Measurements from ENCODE around the gene ARHGEF4. TPM values are rescaled to one million over a fixed set of nuclear protein-coding genes. Genes with fewer than 3 reads are reported as not detected.

Gene ARHGEF4
- total RNA-seq, 2 donors from 2014 or later = not detected

- Mint-ChIP-seq H3K4me1 (no peaks in the 10 kb centered on the region), H3K4me3 (no peak overlapping the region), H3K27me3 (peaks cover 17% of the 10 kb centered on the region), H3K36me3 (ENCODE audit: low read depth) (no peaks in the 10 kb centered on the region), H3K27ac (no peak overlapping the region), H3K9me3 (peaks cover 15% of the 10 kb centered on the region)
- no peak for ATAC-seq (replicated peaks)
Measured at GRCh38 chr2:130954873-130955272, 118.2 kb downstream of the ARHGEF4 start.

- H3K4me3 Mint-ChIP-seq = no peak overlapping the region
- H3K27ac Mint-ChIP-seq = no peak overlapping the region
- no peaks in the 10 kb centered on the region for H3K36me3 Mint-ChIP-seq (ENCODE audit: low read depth)
- ATAC-seq (replicated peaks) = no peak
- peaks cover 25% of the 10 kb centered on the region for H3K27me3 Mint-ChIP-seq
- no peaks in the 10 kb centered on the region for H3K4me1 Mint-ChIP-seq
- H3K9me3 Mint-ChIP-seq = peaks cover 11% of the 10 kb centered on the region
Measured at GRCh38 chr2:130957915-130958314, 121.2 kb downstream of the ARHGEF4 start.

- H3K4me3 Mint-ChIP-seq = no peak overlapping the region
- no peaks in the 10 kb centered on the region for H3K4me1 Mint-ChIP-seq
- H3K27ac Mint-ChIP-seq = no peak overlapping the region
- no peak for ATAC-seq (replicated peaks)
- H3K36me3 Mint-ChIP-seq (ENCODE audit: low read depth) = no peaks in the 10 kb centered on the region
- H3K9me3 Mint-ChIP-seq = no peaks in the 10 kb centered on the region
- peaks cover 44% of the 10 kb centered on the region for H3K27me3 Mint-ChIP-seq
Measured at GRCh38 chr2:130963196-130963848, 126.6 kb downstream of the ARHGEF4 start.

GRCh38 chr2:130963849-130964793 is 127.4 kb downstream of the ARHGEF4 start:
- Mint-ChIP-seq H3K27ac (no peak overlapping the region), H3K4me1 (no peaks in the 10 kb centered on the region), H3K27me3 (peaks cover 44% of the 10 kb centered on the region), H3K4me3 (peak overlapping the region; percentile 26), H3K36me3 (ENCODE audit: low read depth) (no peaks in the 10 kb centered on the region), H3K9me3 (no peaks in the 10 kb centered on the region)
- ATAC-seq (replicated peaks) = no peak

- H3K36me3 Mint-ChIP-seq (ENCODE audit: low read depth) = no peaks in the 10 kb centered on the region
- H3K4me3 Mint-ChIP-seq = peak overlapping the region; percentile 26
- peaks cover 44% of the 10 kb centered on the region for H3K27me3 Mint-ChIP-seq
- H3K9me3 Mint-ChIP-seq = no peaks in the 10 kb centered on the region
- no peaks in the 10 kb centered on the region for H3K4me1 Mint-ChIP-seq
- no peak overlapping the region for H3K27ac Mint-ChIP-seq
- ATAC-seq (replicated peaks) = no peak
Measured at GRCh38 chr2:130964931-130965330, 128.2 kb downstream of the ARHGEF4 start.

GRCh38 chr2:130966149-130966774 is 129.5 kb downstream of the ARHGEF4 start:
- no peaks in the 10 kb centered on the region for H3K9me3 Mint-ChIP-seq
- no peaks in the 10 kb centered on the region for H3K36me3 Mint-ChIP-seq (ENCODE audit: low read depth)
- H3K4me1 Mint-ChIP-seq = no peaks in the 10 kb centered on the region
- H3K27ac Mint-ChIP-seq = no peak overlapping the region
- H3K27me3 Mint-ChIP-seq = peaks cover 37% of the 10 kb centered on the region
- H3K4me3 Mint-ChIP-seq = no peak overlapping the region
- no peak for ATAC-seq (replicated peaks)

GRCh38 chr2:130966775-130967490 is 130.2 kb downstream of the ARHGEF4 start:
- Mint-ChIP-seq H3K27me3 (peaks cover 32% of the 10 kb centered on the region), H3K4me3 (no peak overlapping the region), H3K27ac (no peak overlapping the region), H3K9me3 (no peaks in the 10 kb centered on the region), H3K36me3 (ENCODE audit: low read depth) (no peaks in the 10 kb centered on the region), H3K4me1 (no peaks in the 10 kb centered on the region)
- ATAC-seq (replicated peaks) = no peak

GRCh38 chr2:130972410-130972809 is 135.7 kb downstream of the ARHGEF4 start:
- Mint-ChIP-seq H3K27ac (no peak overlapping the region), H3K9me3 (no peaks in the 10 kb centered on the region), H3K4me1 (no peaks in the 10 kb centered on the region), H3K27me3 (peaks cover 3% of the 10 kb centered on the region), H3K4me3 (no peak overlapping the region), H3K36me3 (ENCODE audit: low read depth) (no peaks in the 10 kb centered on the region)
- ATAC-seq (replicated peaks) = no peak

- Mint-ChIP-seq H3K36me3 (ENCODE audit: low read depth) (no peaks in the 10 kb centered on the region), H3K9me3 (no peaks in the 10 kb centered on the region), H3K27ac (no peak overlapping the region), H3K4me3 (no peak overlapping the region), H3K4me1 (no peaks in the 10 kb centered on the region), H3K27me3 (no peaks in the 10 kb centered on the region)
- ATAC-seq (replicated peaks) = no peak
Measured at GRCh38 chr2:130975729-130976128, 139.0 kb downstream of the ARHGEF4 start.

- Mint-ChIP-seq H3K4me1 (no peaks in the 10 kb centered on the region), H3K9me3 (no peaks in the 10 kb centered on the region), H3K27me3 (no peaks in the 10 kb centered on the region), H3K27ac (no peak overlapping the region), H3K36me3 (ENCODE audit: low read depth) (no peaks in the 10 kb centered on the region), H3K4me3 (no peak overlapping the region)
- ATAC-seq (replicated peaks) = no peak
Measured at GRCh38 chr2:130976591-130977237, 140.0 kb downstream of the ARHGEF4 start.

GRCh38 chr2:130977461-130978050 is 140.8 kb downstream of the ARHGEF4 start:
- no peaks in the 10 kb centered on the region for H3K4me1 Mint-ChIP-seq
- H3K9me3 Mint-ChIP-seq = no peaks in the 10 kb centered on the region
- no peak overlapping the region for H3K4me3 Mint-ChIP-seq
- H3K27ac Mint-ChIP-seq = no peak overlapping the region
- H3K36me3 Mint-ChIP-seq (ENCODE audit: low read depth) = no peaks in the 10 kb centered on the region
- no peak for ATAC-seq (replicated peaks)
- peaks cover 2% of the 10 kb centered on the region for H3K27me3 Mint-ChIP-seq

- Mint-ChIP-seq H3K4me1 (no peaks in the 10 kb centered on the region), H3K27ac (no peak overlapping the region), H3K27me3 (peaks cover 3% of the 10 kb centered on the region), H3K4me3 (no peak overlapping the region), H3K36me3 (ENCODE audit: low read depth) (no peaks in the 10 kb centered on the region), H3K9me3 (no peaks in the 10 kb centered on the region)
- no peak for ATAC-seq (replicated peaks)
Measured at GRCh38 chr2:130981667-130982066, 145.0 kb downstream of the ARHGEF4 start.

GRCh38 chr2:130985206-130985780 is 148.6 kb downstream of the ARHGEF4 start:
- H3K27ac Mint-ChIP-seq = no peak overlapping the region
- H3K4me3 Mint-ChIP-seq = no peak overlapping the region
- ATAC-seq (replicated peaks) = no peak
- H3K27me3 Mint-ChIP-seq = peaks cover 3% of the 10 kb centered on the region
- H3K36me3 Mint-ChIP-seq (ENCODE audit: low read depth) = no peaks in the 10 kb centered on the region
- H3K4me1 Mint-ChIP-seq = no peaks in the 10 kb centered on the region
- no peaks in the 10 kb centered on the region for H3K9me3 Mint-ChIP-seq
